B cell (primary cell): Measurements from ENCODE around the gene AEN. TPM values are rescaled to one million over a fixed set of nuclear protein-coding genes. Genes with fewer than 3 reads are reported as not detected.

Experiments used
- ATAC-seq: fragments of 200-7000 bp; cut with Tn5 transposase; one replicate; pipeline ENCODE4 v1.10.0; 2021; ENCODE audit warnings: low read depth, mild to moderate bottlenecking, moderate number of reproducible peaks, moderate library complexity
- CTCF ChIA-PET: fragments of 350-600 bp; sonication (Branson Sonifier 250); formaldehyde crosslinking; loops from one replicate; lab custom pipeline; 2021; ENCODE audit warnings: antibody characterized with exemption, inconsistent platforms; lab: Charles Lee
- POLR2A ChIA-PET: fragments of 350-600 bp; sonication (Branson Sonifier 250); formaldehyde crosslinking; loops from one replicate; lab custom pipeline; 2021; ENCODE audit warnings: antibody characterized with exemption; lab: Charles Lee
- DNase-seq: peaks from one replicate; pipeline ENCODE4 v3.0.0; 2013
- H2AFZ ChIP-seq: 2 replicates; pipeline ENCODE4 v1.6.1; 2012; ENCODE audit warnings: mild to moderate bottlenecking, low read depth, low read length; ENCODE audit not compliant: insufficient read depth, poor library complexity, severe bottlenecking
- H3K27ac ChIP-seq, 2 donors: 1 replicate in 1 of 2; 2 replicates in 1 of 2; pipeline ENCODE4 v1.5.1; 2012 to 2013; ENCODE audit warnings: low read length in 2 of 2, mild to moderate bottlenecking in 2 of 2, moderate library complexity in 1 of 2
- H3K27me3 ChIP-seq, 4 experiments: fragments of 200-600 bp in 1 of 4; sonication (generic) in 1 of 4; replicated peaks in 1 of 4; 1 replicate in 2 of 4; 2 replicates in 2 of 4; pipeline versions ENCODE4 v1.6.1 to v1.7.0; 2013 to 2016; ENCODE audit warnings: low read length in 3 of 4, mild to moderate bottlenecking in 2 of 4, mixed read lengths in 1 of 4, moderate library complexity in 1 of 4; ENCODE audit not compliant: insufficient read depth in 4 of 4, control insufficient read depth in 3 of 4; ENCODE audit errors: control extremely low read depth in 1 of 4
- H3K36me3 ChIP-seq, 2 experiments: replicated peaks in 1 of 2; 1 replicate in 1 of 2; 2 replicates in 1 of 2; pipeline versions ENCODE4 v1.6.1 to v1.7.1; 2013; ENCODE audit warnings: low read length in 1 of 2; ENCODE audit not compliant: insufficient read depth in 2 of 2, control insufficient read depth in 1 of 2; ENCODE audit errors: control extremely low read depth in 1 of 2, extremely low read depth in 1 of 2
- H3K4me1 ChIP-seq, 2 donors: fragments of 200-600 bp in 1 of 2; sonication (generic) in 1 of 2; 1 replicate in 1 of 2; 2 replicates in 1 of 2; pipeline versions ENCODE4 v1.5.1 to v1.6.1; 2013 to 2017; ENCODE audit warnings: low read length in 2 of 2; ENCODE audit not compliant: control insufficient read depth in 2 of 2, insufficient read depth in 2 of 2
- H3K4me2 ChIP-seq: replicated peaks from 2 replicates; pipeline ENCODE3; 2012; ENCODE audit warnings: mild to moderate bottlenecking, low read depth, low read length; ENCODE audit not compliant: poor library complexity, severe bottlenecking
- H3K4me3 ChIP-seq, 5 experiments: fragments of 200-600 bp in 1 of 5; sonication (generic) in 1 of 5; 1 replicate in 3 of 5; 2 replicates in 2 of 5; pipeline versions ENCODE4 v1.5.1 to v1.7.0; 2011 to 2016; ENCODE audit warnings: low read length in 4 of 5, mild to moderate bottlenecking in 4 of 5, low read depth in 2 of 5, control low read depth in 1 of 5, moderate library complexity in 1 of 5; ENCODE audit not compliant: insufficient read depth in 1 of 5; ENCODE audit errors: control extremely low read depth in 1 of 5, extremely low read depth in 1 of 5
- H3K79me2 ChIP-seq: fragments of 200-600 bp; sonication (generic); one replicate; pipeline ENCODE4 v1.6.0; 2016; ENCODE audit warnings: low read length; ENCODE audit not compliant: control insufficient read depth, insufficient read depth
- H3K9ac ChIP-seq: fragments of 200-600 bp; sonication (generic); 2 replicates; pipeline ENCODE4 v1.6.1; 2017; ENCODE audit warnings: mild to moderate bottlenecking, low read length, moderate library complexity
- H3K9me3 ChIP-seq, 3 donors: one replicate each; pipeline versions ENCODE4 v1.6.1 to v1.7.1; 2013; ENCODE audit warnings: low read length in 2 of 3; ENCODE audit not compliant: control insufficient read depth in 2 of 3, insufficient read depth in 1 of 3; ENCODE audit errors: control extremely low read depth in 1 of 3
- H4K20me1 ChIP-seq: 2 replicates; pipeline ENCODE4 v1.6.0; 2012; ENCODE audit warnings: mild to moderate bottlenecking, low read length; ENCODE audit not compliant: insufficient read depth, control insufficient read depth, poor library complexity, severe bottlenecking
- H3K27ac Mint-ChIP-seq: one replicate; pipeline ENCODE4 v1.8.0; 2021; ENCODE audit warnings: mixed read lengths
- H3K27me3 Mint-ChIP-seq: one replicate; pipeline ENCODE4 v1.8.0; 2021; ENCODE audit warnings: mixed read lengths
- H3K4me1 Mint-ChIP-seq: one replicate; pipeline ENCODE4 v1.8.0; 2021; ENCODE audit warnings: mixed read lengths
- H3K4me3 Mint-ChIP-seq: one replicate; pipeline ENCODE4 v1.8.0; 2021; ENCODE audit warnings: mixed read lengths
- H3K9me3 Mint-ChIP-seq: one replicate; pipeline ENCODE4 v1.8.0; 2022; ENCODE audit warnings: mixed read lengths; ENCODE audit not compliant: insufficient read depth
- EZH2 ChIP-seq: IDR thresholded peaks from 2 replicates; pipeline ENCODE4 v1.6.1; 2012; ENCODE audit warnings: borderline replicate concordance, low read depth, mild to moderate bottlenecking, moderate library complexity, low read length; ENCODE audit not compliant: insufficient read depth, poor library complexity, severe bottlenecking
- WGBS: methylation state at CpG from one replicate; pipeline ENCODE4 v1.1.5; 2013; ENCODE audit warnings: missing lambda C conversion rate; ENCODE audit not compliant: insufficient coverage; 5-methylcytosine and 5-hydroxymethylcytosine counted together
- intact Hi-C: fragments of 100-400 bp; cut with micrococcal nuclease; formaldehyde crosslinking; loops from one replicate; pipeline ENCODE4 v1.10.0; 2022
- polyA plus RNA-seq: library from polyadenylated mRNA; depleted of rRNA; stranded (reverse); fragments of >200 nt; gene quantifications from 2 replicates; pipeline ENCODE4 v1.2.3, GENCODE V29; 2012
- total RNA-seq, 2 donors: library from RNA; stranded (reverse); fragments of 120-200 nt in 1 of 2; gene quantifications; 1 replicate in 1 of 2; 2 replicates in 1 of 2; pipeline versions ENCODE4 v1.2.3 to v1.2.4, GENCODE V29; 2013 to 2022
- TF ChIP-seq, protein P1 (sequence below): fragments of 200-600 bp; IDR thresholded peaks from one replicate; pipeline ENCODE4 v1.8.0; 2022; ENCODE audit warnings: antibody characterized with exemption, mild to moderate bottlenecking

AEN gene
- total and polyA plus RNA-seq, 2 donors (not counting 1 experiment from before 2014, with no cell fraction given) = 18.5 to 42.9 TPM

DNA sequence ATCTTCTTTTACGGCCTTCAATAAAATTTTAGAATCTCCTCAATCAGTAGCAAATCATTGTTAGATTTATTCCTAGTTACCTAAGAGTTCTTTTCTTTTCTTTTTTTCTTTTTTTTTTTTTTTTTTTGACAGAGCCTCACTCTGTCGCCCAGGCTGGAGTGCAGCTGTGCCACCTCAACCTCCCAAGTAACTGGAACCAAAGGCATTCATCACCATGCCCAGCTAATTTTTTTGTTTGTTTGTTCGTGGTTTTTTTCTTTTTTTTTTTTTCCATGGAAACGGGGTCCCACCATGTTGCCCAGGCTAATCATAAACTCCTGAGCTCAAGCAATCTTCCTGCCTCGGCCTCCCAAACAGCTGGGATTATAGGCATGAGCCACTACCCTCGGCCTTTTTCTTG lies 30.4 kb upstream of the AEN start:
- no peaks in the 10 kb centered on the region for H3K4me1 Mint-ChIP-seq
- H3K27ac Mint-ChIP-seq = no peak overlapping the region
- H3K4me3 ChIP-seq = no peak overlapping the region
- H3K27me3 Mint-ChIP-seq = no peaks in the 10 kb centered on the region
- no peak overlapping the region for H3K4me2 ChIP-seq
- H3K27ac ChIP-seq = no peak overlapping the region
- H3K9me3 ChIP-seq = peaks cover 0 to 1% (median 0%) of the 10 kb centered on the region in 3 donors
- ChIA-PET CTCF (no interaction called here), POLR2A (no interaction called here)
- WGBS = no CpG with 5 or more reads among the region's 6 CpGs
- ATAC-seq (no peak), DNase-seq (no peak)
- H3K36me3 ChIP-seq = no peaks in the 10 kb centered on the region
- no peak overlapping the region for H3K9ac ChIP-seq
- H3K4me1 ChIP-seq = no peaks in the 10 kb centered on the region
- H3K27me3 ChIP-seq = no peaks in the 10 kb centered on the region
- intact Hi-C loops = no loop called here
- H3K4me3 Mint-ChIP-seq = no peak overlapping the region
- no peak overlapping the region for H2AFZ ChIP-seq
- H4K20me1 ChIP-seq = no peaks in the 10 kb centered on the region
- H3K79me2 ChIP-seq = no peaks in the 10 kb centered on the region
- TF ChIP-seq, protein P1, sequence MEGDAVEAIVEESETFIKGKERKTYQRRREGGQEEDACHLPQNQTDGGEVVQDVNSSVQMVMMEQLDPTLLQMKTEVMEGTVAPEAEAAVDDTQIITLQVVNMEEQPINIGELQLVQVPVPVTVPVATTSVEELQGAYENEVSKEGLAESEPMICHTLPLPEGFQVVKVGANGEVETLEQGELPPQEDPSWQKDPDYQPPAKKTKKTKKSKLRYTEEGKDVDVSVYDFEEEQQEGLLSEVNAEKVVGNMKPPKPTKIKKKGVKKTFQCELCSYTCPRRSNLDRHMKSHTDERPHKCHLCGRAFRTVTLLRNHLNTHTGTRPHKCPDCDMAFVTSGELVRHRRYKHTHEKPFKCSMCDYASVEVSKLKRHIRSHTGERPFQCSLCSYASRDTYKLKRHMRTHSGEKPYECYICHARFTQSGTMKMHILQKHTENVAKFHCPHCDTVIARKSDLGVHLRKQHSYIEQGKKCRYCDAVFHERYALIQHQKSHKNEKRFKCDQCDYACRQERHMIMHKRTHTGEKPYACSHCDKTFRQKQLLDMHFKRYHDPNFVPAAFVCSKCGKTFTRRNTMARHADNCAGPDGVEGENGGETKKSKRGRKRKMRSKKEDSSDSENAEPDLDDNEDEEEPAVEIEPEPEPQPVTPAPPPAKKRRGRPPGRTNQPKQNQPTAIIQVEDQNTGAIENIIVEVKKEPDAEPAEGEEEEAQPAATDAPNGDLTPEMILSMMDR = no peak
- no peak for TF ChIP-seq EZH2
- no peaks in the 10 kb centered on the region for H3K9me3 Mint-ChIP-seq

DNA sequence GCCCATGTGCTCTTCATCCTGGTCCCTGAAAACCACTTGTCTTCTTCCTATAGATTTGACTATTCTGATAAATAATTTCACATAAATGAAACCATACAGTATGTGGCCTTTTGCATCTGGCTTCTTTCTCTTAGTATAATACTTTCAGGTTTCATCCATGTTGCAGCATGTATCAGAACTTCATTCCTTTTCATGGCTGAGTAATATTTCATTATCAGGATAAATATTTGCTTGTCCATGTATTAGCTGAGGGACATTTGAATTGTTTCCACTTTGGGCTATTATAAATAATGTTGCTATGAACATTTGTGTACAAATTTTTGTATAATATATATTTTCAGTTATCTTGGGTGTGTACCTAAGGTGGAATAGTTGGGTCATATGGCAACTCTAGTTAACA lies 29.8 kb upstream of the AEN start:
- H2AFZ ChIP-seq = no peak overlapping the region
- H3K79me2 ChIP-seq = no peaks in the 10 kb centered on the region
- ChIA-PET POLR2A (no interaction called here), CTCF (no interaction called here)
- Mint-ChIP-seq H3K4me1 (no peaks in the 10 kb centered on the region), H3K9me3 (no peaks in the 10 kb centered on the region), H3K4me3 (no peak overlapping the region), H3K27me3 (no peaks in the 10 kb centered on the region), H3K27ac (no peak overlapping the region)
- DNase-seq (no peak), ATAC-seq (no peak)
- no peaks in the 10 kb centered on the region for H4K20me1 ChIP-seq
- H3K9ac ChIP-seq = no peak overlapping the region
- peaks cover 0 to 1% (median 0%) of the 10 kb centered on the region in 3 donors for H3K9me3 ChIP-seq
- no peaks in the 10 kb centered on the region for H3K36me3 ChIP-seq
- H3K4me3 ChIP-seq = no peak overlapping the region
- no peaks in the 10 kb centered on the region for H3K4me1 ChIP-seq
- no peak overlapping the region for H3K27ac ChIP-seq
- intact Hi-C loops = no loop called here
- no peaks in the 10 kb centered on the region for H3K27me3 ChIP-seq
- TF ChIP-seq, protein P1 = no peak
- TF ChIP-seq EZH2 = no peak
- H3K4me2 ChIP-seq = no peak overlapping the region
